SKM-1 (cell line): ENCODE results near the gene NAV2.

Experiments used
- DNase-seq: peaks from one replicate; lab custom pipeline; 2025; ENCODE audit not compliant: unreplicated experiment; lab: John Stamatoyannopoulos, UW

NAV2 gene

DNA sequence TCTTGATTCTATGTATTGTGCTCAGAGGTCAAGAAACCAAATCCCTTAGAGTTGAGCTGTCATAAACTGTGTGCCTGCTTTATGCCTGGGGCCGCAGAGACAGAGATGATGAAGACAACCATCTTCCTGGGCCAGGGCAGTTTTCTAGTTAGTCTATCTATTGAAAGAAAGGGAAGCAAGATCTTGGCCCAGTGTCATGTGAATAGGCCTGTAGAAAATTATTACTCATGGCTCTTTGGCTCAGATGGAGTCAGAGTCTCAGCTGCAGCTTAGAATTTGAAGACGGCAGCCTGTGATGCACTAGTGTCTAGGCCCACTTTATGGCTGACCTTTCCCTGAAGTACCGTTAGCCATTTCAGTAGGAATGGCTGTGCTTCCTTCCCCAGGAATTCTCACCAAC is 335.6 kb downstream of the NAV2 start:
- no peak for DNase-seq

GRCh38 chr11:20048707-20049106 is 336.1 kb downstream of the NAV2 start:
- no peak for DNase-seq

DNA sequence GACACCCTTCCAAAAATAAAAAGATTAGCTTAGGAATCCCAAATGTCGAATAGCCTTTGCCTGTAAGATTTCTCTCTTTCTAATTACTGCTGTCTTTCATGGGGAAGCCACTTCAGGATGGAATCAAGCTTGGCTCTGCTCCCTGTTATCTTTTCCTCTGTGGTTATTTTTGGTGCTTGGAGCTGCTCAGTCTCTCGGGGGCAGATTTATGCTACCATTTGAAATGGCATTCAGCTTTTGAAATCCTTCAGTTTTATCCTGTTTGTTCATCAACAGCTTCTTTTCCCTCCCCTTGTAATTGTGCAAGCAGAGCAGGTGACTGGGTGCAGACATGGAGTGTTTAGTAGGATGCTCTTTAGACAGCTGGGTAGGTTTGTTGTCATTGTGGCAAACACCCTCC is 336.6 kb downstream of the NAV2 start:
- DNase-seq: no peak

- DNase-seq: no peak
These were observed 337.4 kb downstream of the NAV2 start for GRCh38 chr11:20050048-20050447.

- DNase-seq: no peak
These were observed 338.1 kb downstream of the NAV2 start for GRCh38 chr11:20050551-20051333.

DNA sequence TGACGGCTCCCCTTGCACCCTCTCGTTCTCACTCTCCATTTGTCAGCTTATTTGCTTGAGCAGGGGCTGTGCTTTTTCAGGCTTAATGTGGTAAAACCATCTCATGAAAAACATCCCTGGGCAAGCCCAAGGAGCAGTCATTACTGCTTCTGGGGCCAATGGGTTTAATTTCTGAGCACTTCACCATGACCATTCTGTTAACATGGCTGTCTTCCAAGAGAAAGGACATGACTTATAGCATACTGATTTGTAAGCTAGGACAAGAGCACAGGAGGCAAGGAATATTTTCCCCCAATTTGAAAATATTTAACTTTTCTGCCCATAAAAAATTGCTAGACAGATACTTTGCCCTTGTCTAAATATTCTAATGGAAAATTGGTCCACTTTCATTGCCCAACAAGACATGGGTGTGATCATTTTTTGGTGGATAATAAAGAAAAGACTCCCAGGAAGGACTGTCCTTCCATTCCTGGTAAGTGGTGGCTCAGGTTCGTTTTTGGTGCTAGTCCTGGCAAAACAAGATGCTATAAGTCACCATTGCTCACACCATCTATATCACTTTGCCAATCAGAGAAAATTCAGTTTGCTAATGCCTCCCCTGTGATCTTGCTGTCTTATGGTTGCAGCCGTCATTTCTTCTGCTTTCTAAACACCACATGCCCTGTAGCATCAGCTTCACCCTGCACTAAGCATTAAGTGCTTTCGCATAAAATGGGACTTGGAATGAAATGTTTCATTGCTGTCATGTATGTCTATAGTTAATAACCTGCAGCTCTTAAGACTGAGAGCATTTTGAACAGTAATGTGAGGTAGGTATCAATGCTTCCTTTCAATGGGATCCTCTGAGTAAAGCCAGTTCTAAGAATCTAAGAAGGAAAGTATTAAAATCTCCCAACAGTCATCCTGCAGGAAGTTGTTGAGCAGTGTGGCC is 339.1 kb downstream of the NAV2 start:
- DNase-seq: no peak

GRCh38 chr11:20053572-20053971 is 340.9 kb downstream of the NAV2 start:
- DNase-seq: no peak

GRCh38 chr11:20054584-20054983 is 341.9 kb downstream of the NAV2 start:
- no peak for DNase-seq

- DNase-seq: no peak
These were observed 342.7 kb downstream of the NAV2 start for GRCh38 chr11:20055312-20055711.

- no peak for DNase-seq
These were observed 343.7 kb downstream of the NAV2 start for GRCh38 chr11:20056109-20056949.

DNA sequence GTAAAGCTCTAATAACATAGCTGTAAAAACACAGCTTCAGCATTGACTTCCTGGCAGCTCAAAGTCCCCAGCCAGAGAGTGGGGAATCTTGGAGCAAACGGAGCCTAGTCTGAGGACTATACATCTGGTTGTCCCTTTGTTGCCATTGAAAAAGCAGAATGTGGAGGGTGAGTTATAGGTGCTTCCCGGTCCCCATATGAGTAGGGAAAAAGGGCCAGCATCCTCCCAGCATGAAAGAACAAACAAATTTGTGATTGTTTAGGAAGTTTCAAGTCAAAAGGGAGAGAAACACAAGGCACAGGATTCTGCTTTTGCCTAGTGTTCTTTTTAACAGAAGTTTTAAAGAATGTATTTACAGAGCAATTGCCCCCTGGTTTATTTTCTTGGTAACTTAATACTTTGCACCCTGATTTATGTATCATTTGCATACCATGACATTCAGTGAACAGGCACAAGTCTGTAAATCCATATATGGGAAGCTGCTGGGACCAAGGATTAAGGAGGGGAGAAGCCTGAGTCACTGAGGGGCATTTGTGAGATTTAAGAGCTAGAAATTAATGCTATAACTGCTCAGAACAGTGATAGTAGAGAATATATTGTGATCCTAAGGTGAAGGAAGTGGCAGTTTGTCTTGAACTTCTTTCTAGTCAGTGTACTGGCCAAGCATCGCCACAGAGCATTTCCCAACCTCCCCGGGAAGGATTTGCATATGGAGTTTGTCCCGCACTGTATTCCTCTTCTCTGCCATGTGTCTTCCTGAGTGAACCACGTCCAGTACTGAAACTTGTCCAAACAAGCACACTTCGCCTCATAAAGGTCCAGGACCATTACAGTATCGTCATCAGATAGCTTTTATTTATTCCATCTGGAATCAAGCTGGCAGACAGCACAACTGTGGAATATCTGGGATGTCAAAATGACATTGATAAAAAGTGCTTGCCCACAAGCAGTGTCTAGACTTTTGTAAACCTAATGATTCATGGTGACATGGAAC is 344.6 kb downstream of the NAV2 start:
- no peak for DNase-seq

DNA sequence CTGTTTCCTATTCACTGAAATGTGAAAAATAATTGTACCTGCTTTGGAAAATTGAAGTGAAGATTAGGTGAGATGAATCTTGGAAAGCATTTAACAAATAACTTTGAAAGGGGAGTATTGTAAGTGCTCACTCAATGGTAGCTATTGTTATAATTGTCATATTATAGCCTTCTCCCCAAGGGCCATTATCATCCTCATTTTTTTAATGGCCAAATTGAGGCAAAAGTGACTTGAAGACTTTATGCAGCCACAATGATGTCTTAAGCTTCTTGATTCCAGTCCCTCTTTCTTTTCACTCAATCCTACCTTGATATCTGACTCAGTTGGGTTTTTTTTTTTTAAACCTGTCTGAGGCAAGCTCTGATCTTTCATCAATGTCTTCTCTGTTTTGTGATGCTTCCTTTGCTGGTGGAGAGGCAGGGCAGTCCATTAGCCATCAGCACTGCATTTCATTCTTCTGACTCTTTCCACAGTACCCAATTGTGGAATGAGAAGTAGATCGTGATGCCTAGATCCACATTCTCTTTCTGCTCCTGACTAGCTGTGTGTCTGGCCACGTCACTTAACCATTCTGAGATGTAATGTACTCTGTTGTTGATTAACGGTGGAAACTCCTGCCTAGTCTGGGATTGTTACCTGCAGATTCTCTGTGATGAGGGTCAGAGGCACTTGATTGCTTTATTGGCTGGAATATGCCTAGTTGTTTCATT is 346.3 kb downstream of the NAV2 start:
- DNase-seq: no peak

- DNase-seq: no peak
These were observed 347.0 kb downstream of the NAV2 start for GRCh38 chr11:20059587-20060021.

DNA sequence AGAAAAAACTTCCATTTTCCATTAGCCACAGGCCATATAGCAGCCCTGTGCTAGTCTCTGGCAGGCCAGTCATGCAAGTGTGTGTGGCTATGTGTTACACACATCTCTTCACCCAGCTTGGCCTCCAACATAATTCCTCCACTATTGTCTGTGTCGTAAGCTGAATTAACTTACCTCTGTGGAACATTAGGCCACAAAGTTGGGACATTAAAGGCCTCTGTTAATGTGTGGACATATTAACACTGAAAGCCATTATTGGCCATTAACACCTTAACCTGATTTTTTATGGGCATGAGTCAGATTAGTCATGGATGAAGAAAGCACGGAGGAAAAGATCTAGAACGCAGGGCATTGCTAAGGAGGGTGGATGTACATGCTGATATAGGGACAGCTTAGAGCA is 347.5 kb downstream of the NAV2 start:
- DNase-seq: no peak

DNA sequence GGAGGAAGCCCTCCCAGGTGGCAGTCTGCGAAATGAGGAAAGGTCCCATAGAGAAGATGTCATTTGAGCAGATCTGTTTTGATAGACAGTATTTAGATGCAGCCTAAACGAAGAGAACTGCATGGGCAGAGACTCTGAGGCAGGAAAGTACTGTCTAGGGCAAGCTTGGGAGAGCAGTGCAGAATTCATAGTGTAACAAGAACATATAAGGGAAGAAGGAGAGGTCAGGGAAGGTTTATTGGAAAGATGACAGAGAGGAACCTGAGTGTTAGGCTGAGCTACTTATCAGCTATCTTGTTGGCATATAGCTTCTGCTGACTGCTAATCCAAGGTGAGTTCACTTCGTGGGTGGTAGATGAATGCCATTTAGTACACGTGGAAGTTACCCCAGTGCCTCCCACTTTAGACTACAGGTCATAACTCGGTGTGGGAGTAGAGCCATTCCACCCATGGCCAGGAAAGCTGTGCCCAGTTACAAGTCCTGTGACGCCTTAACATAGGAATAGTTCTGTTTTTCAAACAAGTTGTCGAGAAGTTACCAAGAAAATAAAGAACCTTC is 348.1 kb downstream of the NAV2 start:
- DNase-seq: no peak

- no peak for DNase-seq
These were observed 349.1 kb downstream of the NAV2 start for GRCh38 chr11:20061776-20062175.

GRCh38 chr11:20064961-20065405 is 352.3 kb downstream of the NAV2 start:
- no peak for DNase-seq

DNA sequence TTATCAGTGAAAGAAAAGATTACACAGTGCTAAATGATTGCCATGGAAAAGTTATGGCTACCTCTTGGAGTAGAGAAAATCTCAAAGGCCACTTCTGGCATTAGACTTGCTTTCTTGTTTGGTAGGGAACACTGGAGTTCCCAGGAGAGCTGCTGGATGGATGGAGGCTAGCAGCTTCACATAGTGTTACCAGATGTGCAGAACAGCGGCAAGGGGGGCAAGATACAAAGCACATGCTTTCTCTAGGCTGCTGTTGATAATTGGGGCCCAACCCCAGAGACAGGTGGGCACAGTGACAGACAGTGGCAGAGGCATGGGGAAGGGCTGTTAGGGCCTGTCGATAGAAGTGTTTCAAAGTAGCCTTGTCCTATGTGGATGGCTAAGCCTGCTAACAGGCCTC is 352.8 kb downstream of the NAV2 start:
- DNase-seq: no peak
